ENCODE data around the gene CDPF1.

CDPF1 gene

GRCh38 chr22:46250783-46251125 lies 661 bp upstream of the CDPF1 start:
- Histone ChIP-seq H3K27ac (ENCODE audit: low read depth, low read length) (no peak overlapping the region), H3K4me3 (ENCODE audit: low read depth, low read length) (peak overlapping the region; percentile 91), H3K4me1 (ENCODE audit: control insufficient read depth, insufficient read depth, low read length) (peaks cover 7% of the 10 kb centered on the region), H3K9ac (ENCODE audit: low read length) (peak overlapping the region; percentile 82), H3K36me3 (ENCODE audit: control insufficient read depth, insufficient read depth, low read length) (peaks cover 3% of the 10 kb centered on the region; the same call in 1 of the 2 replicates), H3K27me3 (ENCODE audit: control insufficient read depth, insufficient read depth, low read length) (peaks cover 7% of the 10 kb centered on the region), H3K9me3 (ENCODE audit: control insufficient read depth, insufficient read depth, low read depth, low read length) (no peaks in the 10 kb centered on the region)

GRCh38 chr22:46247443-46247975 lies 2.6 kb downstream of the CDPF1 start:
- no peak overlapping the region for H3K4me3 ChIP-seq (ENCODE audit: low read depth, low read length)
- no peak overlapping the region for H3K9ac ChIP-seq (ENCODE audit: low read length)
- peaks cover 12% of the 10 kb centered on the region for H3K36me3 ChIP-seq (ENCODE audit: control insufficient read depth, insufficient read depth, low read length)
- peaks cover 7% of the 10 kb centered on the region for H3K4me1 ChIP-seq (ENCODE audit: control insufficient read depth, insufficient read depth, low read length)
- no peaks in the 10 kb centered on the region for H3K9me3 ChIP-seq (ENCODE audit: control insufficient read depth, insufficient read depth, low read depth, low read length)
- peaks cover 7% of the 10 kb centered on the region for H3K27me3 ChIP-seq (ENCODE audit: control insufficient read depth, insufficient read depth, low read length)
- no peak overlapping the region for H3K27ac ChIP-seq (ENCODE audit: low read depth, low read length)

GRCh38 chr22:46246178-46246577 lies 3.9 kb downstream of the CDPF1 start:
- Histone ChIP-seq H3K9me3 (ENCODE audit: control insufficient read depth, insufficient read depth, low read depth, low read length) (no peaks in the 10 kb centered on the region), H3K27me3 (ENCODE audit: control insufficient read depth, insufficient read depth, low read length) (peaks cover 3% of the 10 kb centered on the region; the same call in 1 of the 2 replicates), H3K4me3 (ENCODE audit: low read depth, low read length) (no peak overlapping the region), H3K9ac (ENCODE audit: low read length) (no peak overlapping the region), H3K4me1 (ENCODE audit: control insufficient read depth, insufficient read depth, low read length) (peaks cover 3% of the 10 kb centered on the region), H3K27ac (ENCODE audit: low read depth, low read length) (no peak overlapping the region), H3K36me3 (ENCODE audit: control insufficient read depth, insufficient read depth, low read length) (peaks cover 12% of the 10 kb centered on the region)

GRCh38 chr22:46245511-46245910 lies 4.6 kb downstream of the CDPF1 start:
- H3K27ac ChIP-seq (ENCODE audit: low read depth, low read length) = no peak overlapping the region
- H3K4me3 ChIP-seq (ENCODE audit: low read depth, low read length) = no peak overlapping the region
- H3K4me1 ChIP-seq (ENCODE audit: control insufficient read depth, insufficient read depth, low read length) = no peaks in the 10 kb centered on the region; the same call in 1 of the 2 replicates
- no peaks in the 10 kb centered on the region for H3K27me3 ChIP-seq (ENCODE audit: control insufficient read depth, insufficient read depth, low read length)
- no peak overlapping the region for H3K9ac ChIP-seq (ENCODE audit: low read length)
- H3K9me3 ChIP-seq (ENCODE audit: control insufficient read depth, insufficient read depth, low read depth, low read length) = no peaks in the 10 kb centered on the region
- H3K36me3 ChIP-seq (ENCODE audit: control insufficient read depth, insufficient read depth, low read length) = peaks cover 12% of the 10 kb centered on the region

GRCh38 chr22:46244771-46245170 lies 5.3 kb downstream of the CDPF1 start:
- Histone ChIP-seq H3K27me3 (ENCODE audit: control insufficient read depth, insufficient read depth, low read length) (no peaks in the 10 kb centered on the region), H3K9ac (ENCODE audit: low read length) (no peak overlapping the region), H3K4me3 (ENCODE audit: low read depth, low read length) (no peak overlapping the region), H3K36me3 (ENCODE audit: control insufficient read depth, insufficient read depth, low read length) (peaks cover 12% of the 10 kb centered on the region), H3K4me1 (ENCODE audit: control insufficient read depth, insufficient read depth, low read length) (no peaks in the 10 kb centered on the region; the same call in 1 of the 2 replicates), H3K27ac (ENCODE audit: low read depth, low read length) (no peak overlapping the region), H3K9me3 (ENCODE audit: control insufficient read depth, insufficient read depth, low read depth, low read length) (no peaks in the 10 kb centered on the region)

DNA sequence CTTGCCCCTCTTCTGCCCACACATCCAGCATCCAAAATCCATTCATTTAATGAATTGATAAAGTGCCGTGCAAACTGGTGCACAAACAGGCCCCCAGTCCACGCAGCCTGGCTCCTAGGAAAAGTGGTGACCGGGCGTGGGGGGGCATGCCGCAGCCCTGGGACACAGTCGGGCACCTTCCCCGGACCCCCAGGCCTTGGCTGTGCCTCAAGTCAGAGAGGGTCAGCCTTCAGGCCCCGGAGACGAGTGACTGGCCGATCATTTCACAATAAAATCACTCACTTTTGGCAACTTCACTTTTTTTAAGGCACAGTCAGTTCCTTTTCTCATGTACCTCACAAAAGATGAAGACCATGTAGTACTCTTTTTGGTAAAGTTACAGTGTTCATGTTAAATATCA lies 8.0 kb downstream of the CDPF1 start:
- H3K4me3 ChIP-seq (ENCODE audit: low read depth, low read length) = no peak overlapping the region
- no peak overlapping the region for H3K27ac ChIP-seq (ENCODE audit: low read depth, low read length)
- no peaks in the 10 kb centered on the region for H3K4me1 ChIP-seq (ENCODE audit: control insufficient read depth, insufficient read depth, low read length)
- H3K9me3 ChIP-seq (ENCODE audit: control insufficient read depth, insufficient read depth, low read depth, low read length) = 0 out of 2 replicates have a peak, but pooled peaks cover 2% of the 10 kb centered on the region
- peaks cover 12% of the 10 kb centered on the region for H3K36me3 ChIP-seq (ENCODE audit: control insufficient read depth, insufficient read depth, low read length)
- H3K9ac ChIP-seq (ENCODE audit: low read length) = no peak overlapping the region
- no peaks in the 10 kb centered on the region for H3K27me3 ChIP-seq (ENCODE audit: control insufficient read depth, insufficient read depth, low read length)

GRCh38 chr22:46241396-46242007 lies 8.6 kb downstream of the CDPF1 start:
- Histone ChIP-seq H3K27ac (ENCODE audit: low read depth, low read length) (no peak overlapping the region), H3K36me3 (ENCODE audit: control insufficient read depth, insufficient read depth, low read length) (peaks cover 10% of the 10 kb centered on the region), H3K27me3 (ENCODE audit: control insufficient read depth, insufficient read depth, low read length) (no peaks in the 10 kb centered on the region), H3K4me3 (ENCODE audit: low read depth, low read length) (no peak overlapping the region), H3K9me3 (ENCODE audit: control insufficient read depth, insufficient read depth, low read depth, low read length) (0 out of 2 replicates have a peak, but pooled peaks cover 2% of the 10 kb centered on the region), H3K9ac (ENCODE audit: low read length) (no peak overlapping the region), H3K4me1 (ENCODE audit: control insufficient read depth, insufficient read depth, low read length) (no peaks in the 10 kb centered on the region)

GRCh38 chr22:46240907-46241306 lies 9.2 kb downstream of the CDPF1 start:
- Histone ChIP-seq H3K36me3 (ENCODE audit: control insufficient read depth, insufficient read depth, low read length) (peaks cover 10% of the 10 kb centered on the region), H3K4me1 (ENCODE audit: control insufficient read depth, insufficient read depth, low read length) (no peaks in the 10 kb centered on the region), H3K27me3 (ENCODE audit: control insufficient read depth, insufficient read depth, low read length) (no peaks in the 10 kb centered on the region), H3K4me3 (ENCODE audit: low read depth, low read length) (no peak overlapping the region), H3K9ac (ENCODE audit: low read length) (no peak overlapping the region), H3K27ac (ENCODE audit: low read depth, low read length) (no peak overlapping the region), H3K9me3 (ENCODE audit: control insufficient read depth, insufficient read depth, low read depth, low read length) (0 out of 2 replicates have a peak, but pooled peaks cover 2% of the 10 kb centered on the region)

- no peak overlapping the region for H3K9ac ChIP-seq (ENCODE audit: low read length)
- no peak overlapping the region for H3K4me3 ChIP-seq (ENCODE audit: low read depth, low read length)
- no peaks in the 10 kb centered on the region for H3K27me3 ChIP-seq (ENCODE audit: control insufficient read depth, insufficient read depth, low read length)
- no peak overlapping the region for H3K27ac ChIP-seq (ENCODE audit: low read depth, low read length)
- H3K9me3 ChIP-seq (ENCODE audit: control insufficient read depth, insufficient read depth, low read depth, low read length) = 0 out of 2 replicates have a peak, but pooled peaks cover 2% of the 10 kb centered on the region
- H3K36me3 ChIP-seq (ENCODE audit: control insufficient read depth, insufficient read depth, low read length) = peaks cover 10% of the 10 kb centered on the region
- no peaks in the 10 kb centered on the region for H3K4me1 ChIP-seq (ENCODE audit: control insufficient read depth, insufficient read depth, low read length)
Measured at GRCh38 chr22:46240506-46240905, 9.6 kb downstream of the CDPF1 start.

DNA sequence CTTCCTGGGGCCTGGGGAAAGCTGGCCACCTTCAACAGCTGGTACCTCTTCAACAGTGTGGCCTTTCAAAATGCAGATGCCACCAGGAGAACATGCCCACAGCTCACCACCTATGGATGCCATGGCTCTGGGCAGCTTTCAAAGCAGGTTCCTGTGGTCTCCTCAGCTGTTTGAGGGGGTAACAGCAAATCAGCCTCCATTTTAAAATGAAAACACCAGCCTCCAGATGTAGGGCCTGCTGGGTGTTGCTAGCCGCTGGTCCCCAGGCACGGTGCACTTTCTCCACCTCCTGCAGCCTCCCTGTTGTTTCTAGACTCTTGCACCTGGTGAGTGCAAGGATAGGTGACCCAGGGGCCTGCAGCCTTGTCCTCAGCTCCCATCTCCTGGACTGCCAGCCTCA lies 10.0 kb downstream of the CDPF1 start:
- Histone ChIP-seq H3K9me3 (ENCODE audit: control insufficient read depth, insufficient read depth, low read depth, low read length) (0 out of 2 replicates have a peak, but pooled peaks cover 2% of the 10 kb centered on the region), H3K4me1 (ENCODE audit: control insufficient read depth, insufficient read depth, low read length) (no peaks in the 10 kb centered on the region)

GRCh38 chr22:46239261-46240048 lies 10.6 kb downstream of the CDPF1 start:
- 0 out of 2 replicates have a peak, but pooled peaks cover 2% of the 10 kb centered on the region for H3K9me3 ChIP-seq (ENCODE audit: control insufficient read depth, insufficient read depth, low read depth, low read length)
- H3K36me3 ChIP-seq (ENCODE audit: control insufficient read depth, insufficient read depth, low read length) = peaks cover 5% of the 10 kb centered on the region
- no peaks in the 10 kb centered on the region for H3K4me1 ChIP-seq (ENCODE audit: control insufficient read depth, insufficient read depth, low read length)
- H3K27ac ChIP-seq (ENCODE audit: low read depth, low read length) = no peak overlapping the region
- H3K9ac ChIP-seq (ENCODE audit: low read length) = no peak overlapping the region
- H3K4me3 ChIP-seq (ENCODE audit: low read depth, low read length) = no peak overlapping the region
- H3K27me3 ChIP-seq (ENCODE audit: control insufficient read depth, insufficient read depth, low read length) = no peaks in the 10 kb centered on the region

More for the DNA sequence above, 10.0 kb downstream of the CDPF1 start:
- H3K27ac ChIP-seq (ENCODE audit: low read depth, low read length) = no peak overlapping the region
- no peak overlapping the region for H3K9ac ChIP-seq (ENCODE audit: low read length)
- peaks cover 10% of the 10 kb centered on the region for H3K36me3 ChIP-seq (ENCODE audit: control insufficient read depth, insufficient read depth, low read length)
- H3K27me3 ChIP-seq (ENCODE audit: control insufficient read depth, insufficient read depth, low read length) = no peaks in the 10 kb centered on the region
- H3K4me3 ChIP-seq (ENCODE audit: low read depth, low read length) = no peak overlapping the region
